ENCODE measurements around the gene RMRP.

GRCh38 chr9:35661756-35662350 lies 4.0 kb upstream of the RMRP start:
- TF ChIP-seq CTCF (IDR thresholded peaks at IDR 0.05; ENCODE audit: low read length) (no peak), EZH2 (optimal IDR thresholded peaks at IDR 0.05; ENCODE audit: low read depth, low read length) (no peak), EZH2phosphoT487 (IDR thresholded peaks at IDR 0.05; ENCODE audit: low read length) (no peak)
